ENCODE results near the gene RBCK1. TPM values are rescaled to one million over a fixed set of nuclear protein-coding genes. Genes with fewer than 3 reads are reported as not detected.

Gene RBCK1
- total and polyA plus RNA-seq, 2 donors (not counting 3 experiments of a cell fraction or from before 2014, with no cell fraction given), result 80.4 to 82.7 TPM

DNA sequence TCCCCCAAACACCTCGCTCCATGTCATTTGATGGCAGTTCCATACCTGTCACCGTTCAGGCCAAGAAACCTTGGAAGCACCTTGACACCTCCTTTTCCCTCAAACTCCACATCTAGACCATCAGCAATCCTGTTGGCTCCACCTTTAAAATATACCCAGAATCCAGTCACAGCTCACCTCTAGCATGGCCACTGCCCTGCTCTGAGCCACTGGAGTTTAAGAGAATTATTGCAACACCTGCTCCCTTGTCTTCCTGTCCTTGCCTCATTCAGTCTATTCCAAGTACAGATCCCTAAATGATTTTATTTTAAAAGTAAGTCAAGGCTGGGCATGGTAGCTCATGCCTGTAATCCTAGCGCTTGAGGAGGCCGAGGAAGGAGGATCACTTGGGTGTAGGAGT is 39.2 kb upstream of the RBCK1 start:
- FAIRE-seq, result no peak
- Histone ChIP-seq H3K9me1 (replicated peaks; ENCODE audit: control insufficient read depth, extremely low read depth, insufficient read depth, low read length) (no peaks in the 10 kb centered on the region), H3K27me3 (ENCODE audit: control insufficient read depth in 2 of 2, insufficient read depth in 2 of 2, low read length in 2 of 2) (no peaks in the 10 kb centered on the region), H3K9me3 (replicated peaks; ENCODE audit: control insufficient read depth, insufficient read depth, low read length) (no peaks in the 10 kb centered on the region), H3K4me2 (ENCODE audit: insufficient read depth, low read length) (no peak overlapping the region), H3K79me2 (ENCODE audit: control insufficient read depth, insufficient read depth, low read length) (no peaks in the 10 kb centered on the region), H4K20me1 (replicated peaks; ENCODE audit: control insufficient read depth, extremely low read depth, insufficient read depth, low read length) (no peaks in the 10 kb centered on the region), H3K4me1 (ENCODE audit: control insufficient read depth, extremely low read depth, insufficient read depth, low read length) (peaks cover 48% of the 10 kb centered on the region), H3K27ac (ENCODE audit: insufficient read depth, low read depth, low read length) (peak overlapping the region; percentile 10), H3K36me3 (ENCODE audit: control insufficient read depth in 2 of 2, extremely low read depth in 1 of 2, insufficient read depth in 2 of 2, low read length in 2 of 2) (no peaks in the 10 kb centered on the region), H2AFZ (ENCODE audit: low read depth, low read length) (no peak overlapping the region), H3K9ac (replicated peaks; ENCODE audit: extremely low read depth, insufficient read depth, low read length) (no peak overlapping the region), H3K4me3 (replicated peaks in 1 of 3; ENCODE audit: insufficient read depth in 1 of 3, low read depth in 1 of 3, low read length in 3 of 3) (no peak overlapping the region)
- DNase-seq (ENCODE audit: low read depth, low spot score), result no peak
- dilution Hi-C loops (cut with MboI; ENCODE audit: extremely low pct_ligation_motif_present, low sequenced_read_pairs) (no loop called here), intact Hi-C loops (cut with micrococcal nuclease) (no loop called here)
- no TSS peak for BruUV-seq (replicated peaks)
- ChIA-PET CTCF (interaction anchor here (1.0 to 5.8 kb wide), 2 partner anchors 14 to 63 kb away, joined by 4 to 39 read pairs; no protein-coding TSS in a partner anchor), POLR2A (no interaction called here)
- no peak for TF ChIP-seq MYC (IDR thresholded peaks at IDR 0.05; ENCODE audit: low read depth, low read length)
- TF ChIP-seq FOS (IDR thresholded peaks at IDR 0.05; ENCODE audit: borderline replicate concordance, insufficient read depth, low read length), result no peak
- TF ChIP-seq JUN (IDR thresholded peaks at IDR 0.05; ENCODE audit: borderline replicate concordance, insufficient read depth, insufficient read length, low read depth), result no peak
- TF ChIP-seq, protein P1, sequence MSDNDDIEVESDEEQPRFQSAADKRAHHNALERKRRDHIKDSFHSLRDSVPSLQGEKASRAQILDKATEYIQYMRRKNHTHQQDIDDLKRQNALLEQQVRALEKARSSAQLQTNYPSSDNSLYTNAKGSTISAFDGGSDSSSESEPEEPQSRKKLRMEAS (IDR thresholded peaks at IDR 0.05; ENCODE audit: insufficient read depth, insufficient read length), result no peak
- TF ChIP-seq EZH2 (IDR thresholded peaks at IDR 0.05; ENCODE audit: borderline replicate concordance, low read depth, low read length, severe bottlenecking), result no peak
- TF ChIP-seq, protein P2, sequence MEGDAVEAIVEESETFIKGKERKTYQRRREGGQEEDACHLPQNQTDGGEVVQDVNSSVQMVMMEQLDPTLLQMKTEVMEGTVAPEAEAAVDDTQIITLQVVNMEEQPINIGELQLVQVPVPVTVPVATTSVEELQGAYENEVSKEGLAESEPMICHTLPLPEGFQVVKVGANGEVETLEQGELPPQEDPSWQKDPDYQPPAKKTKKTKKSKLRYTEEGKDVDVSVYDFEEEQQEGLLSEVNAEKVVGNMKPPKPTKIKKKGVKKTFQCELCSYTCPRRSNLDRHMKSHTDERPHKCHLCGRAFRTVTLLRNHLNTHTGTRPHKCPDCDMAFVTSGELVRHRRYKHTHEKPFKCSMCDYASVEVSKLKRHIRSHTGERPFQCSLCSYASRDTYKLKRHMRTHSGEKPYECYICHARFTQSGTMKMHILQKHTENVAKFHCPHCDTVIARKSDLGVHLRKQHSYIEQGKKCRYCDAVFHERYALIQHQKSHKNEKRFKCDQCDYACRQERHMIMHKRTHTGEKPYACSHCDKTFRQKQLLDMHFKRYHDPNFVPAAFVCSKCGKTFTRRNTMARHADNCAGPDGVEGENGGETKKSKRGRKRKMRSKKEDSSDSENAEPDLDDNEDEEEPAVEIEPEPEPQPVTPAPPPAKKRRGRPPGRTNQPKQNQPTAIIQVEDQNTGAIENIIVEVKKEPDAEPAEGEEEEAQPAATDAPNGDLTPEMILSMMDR (IDR thresholded peaks at IDR 0.05; ENCODE audit: extremely low read depth in 1 of 2, insufficient read depth in 1 of 2, low read depth in 1 of 2, low read length in 2 of 2), result no peak
- TF ChIP-seq POLR2AphosphoS5 (IDR thresholded peaks at IDR 0.05; ENCODE audit: insufficient read depth, low read depth, low read length), result no peak
- TF ChIP-seq POLR2A (IDR thresholded peaks at IDR 0.05; ENCODE audit: low read depth, low read length), result no peak
- no peak for TF ChIP-seq GATA2 (IDR thresholded peaks at IDR 0.05; ENCODE audit: insufficient read depth, insufficient read length, low read depth, low read length)

All from endothelial cell of umbilical vein (primary cell).